CD4-positive, alpha-beta T cell treated with Interleukin-6 at 100 ng/mL for 8 hours (primary cell): Measurements from ENCODE around the gene DDR1.
A peak's percentile ranks its signal among the peaks of the same experiment; 100 is the strongest.
"Not testable (repeated sequence)": the region's sequence is repeated elsewhere in the genome, so short reads cannot be mapped to it uniquely, and the experiment has no call there.

Source experiments
- DNase-seq: peaks from one replicate; pipeline ENCODE4 v3.0.0-alpha.2; 2020; ENCODE audit warnings: mixed read lengths, low spot score

Gene DDR1

GRCh38 chr6:30883685-30884520 lies at the start of gene DDR1:
TSS of gene DDR1 (plus strand) at chr6:30884519. CDS start at chr6:30888730, 4,211 bp downstream.
- peak; percentile 42 for DNase-seq

DNA sequence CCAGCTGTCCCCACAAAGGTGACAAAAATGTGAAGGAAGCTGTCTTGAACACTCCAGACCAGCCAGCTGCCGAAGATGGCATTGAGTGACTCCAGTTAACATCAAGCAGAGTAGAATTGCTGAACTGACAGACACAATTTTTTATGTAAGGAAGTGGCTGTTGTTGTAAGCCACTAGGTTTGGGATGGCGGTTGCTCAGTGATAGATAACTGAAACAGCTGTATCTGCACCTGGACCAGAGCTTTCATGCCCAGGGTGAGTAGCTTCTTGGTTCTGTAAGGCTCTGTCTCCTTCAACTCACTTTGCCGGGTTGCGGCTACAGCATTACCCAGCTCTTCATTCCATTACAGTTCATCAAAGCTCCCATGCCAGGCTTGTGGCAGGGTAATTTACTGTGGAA lies 49.7 kb upstream of the DDR1 start:
- peak; percentile 21 for DNase-seq

DNA sequence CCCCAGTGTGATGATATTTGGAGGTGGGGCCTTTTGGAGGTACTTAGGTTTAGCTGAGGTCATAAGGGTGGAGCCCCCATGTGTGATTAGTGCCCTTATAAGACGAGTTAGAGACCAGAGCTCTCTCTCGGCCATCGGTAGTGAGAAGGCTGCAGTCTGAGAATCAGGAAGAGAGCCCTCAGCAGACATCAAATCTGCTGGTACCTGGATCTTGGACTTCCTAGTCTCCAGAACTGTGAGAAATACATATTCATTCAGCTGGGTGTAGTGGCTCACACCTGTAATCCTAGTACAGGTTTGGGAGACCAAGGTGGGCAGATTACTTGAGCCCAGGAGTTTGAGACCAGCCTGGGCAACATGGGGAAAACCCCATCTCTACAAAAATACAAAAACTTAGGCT lies 48.7 kb upstream of the DDR1 start:
- no peak for DNase-seq

GRCh38 chr6:30836431-30836866 lies 47.9 kb upstream of the DDR1 start:
- no peak for DNase-seq

DNA sequence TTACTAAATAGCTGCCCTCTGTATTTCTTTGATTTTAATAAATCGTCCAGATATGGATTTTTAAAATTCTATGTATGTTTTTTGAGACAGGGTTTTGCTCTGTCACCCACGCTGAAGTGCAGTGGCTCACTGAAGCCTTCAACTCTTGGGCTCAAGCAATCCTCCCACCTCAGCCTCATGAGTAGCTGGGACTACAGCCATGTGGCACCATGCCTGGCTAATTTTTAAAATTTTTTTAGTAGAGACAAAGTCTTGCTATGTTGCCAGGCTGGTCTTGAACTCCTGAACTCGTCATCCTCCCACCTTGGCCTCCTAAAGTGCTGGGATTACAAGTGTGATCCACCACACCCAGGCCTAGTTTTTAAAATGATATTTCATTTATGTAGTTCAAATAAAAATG lies 47.4 kb upstream of the DDR1 start:
- DNase-seq: no peak

DNA sequence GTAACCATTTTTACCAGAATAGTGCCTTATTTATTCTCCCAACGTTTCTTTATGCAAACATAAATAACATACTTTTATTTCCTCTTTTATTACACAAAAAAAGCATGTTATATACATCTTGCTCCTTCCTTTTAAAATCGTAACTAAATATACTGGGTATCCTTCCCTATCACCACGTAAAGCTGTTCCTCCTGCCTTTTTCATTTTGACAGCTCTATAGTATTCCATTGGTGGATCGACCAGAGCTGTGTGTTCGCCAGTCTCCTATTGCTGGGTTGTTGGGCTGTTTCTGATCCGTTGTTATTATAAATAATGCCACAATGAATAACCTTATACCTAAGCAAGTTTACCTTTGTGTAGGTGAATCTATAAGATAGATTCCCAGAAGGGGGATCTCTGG lies 46.9 kb upstream of the DDR1 start:
- no peak for DNase-seq

GRCh38 chr6:30837870-30838269 lies 46.4 kb upstream of the DDR1 start:
- no peak for DNase-seq

DNA sequence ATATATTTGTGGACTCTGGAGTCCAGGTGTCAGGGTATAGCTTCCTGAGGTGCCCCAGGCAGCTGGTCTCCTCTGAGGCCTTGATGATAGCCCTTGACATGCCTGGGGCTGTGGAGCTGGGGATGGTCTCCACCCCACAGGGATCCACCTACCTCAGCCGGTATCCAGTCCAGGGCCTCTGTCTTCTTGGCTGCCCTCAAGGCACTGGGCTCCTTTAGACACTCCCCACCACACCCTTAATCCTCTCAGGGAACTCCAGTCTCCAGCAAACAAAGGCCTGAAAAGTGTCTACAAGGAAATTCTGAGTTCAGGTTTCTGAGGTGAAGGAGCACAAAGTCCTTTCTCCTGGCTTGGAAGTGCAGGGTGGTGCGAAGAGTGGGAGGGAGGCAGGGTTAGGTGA lies 44.6 kb upstream of the DDR1 start:
- DNase-seq: no peak

- no peak for DNase-seq
Observed at GRCh38 chr6:30840084-30840934, 44.0 kb upstream of the DDR1 start.

DNA sequence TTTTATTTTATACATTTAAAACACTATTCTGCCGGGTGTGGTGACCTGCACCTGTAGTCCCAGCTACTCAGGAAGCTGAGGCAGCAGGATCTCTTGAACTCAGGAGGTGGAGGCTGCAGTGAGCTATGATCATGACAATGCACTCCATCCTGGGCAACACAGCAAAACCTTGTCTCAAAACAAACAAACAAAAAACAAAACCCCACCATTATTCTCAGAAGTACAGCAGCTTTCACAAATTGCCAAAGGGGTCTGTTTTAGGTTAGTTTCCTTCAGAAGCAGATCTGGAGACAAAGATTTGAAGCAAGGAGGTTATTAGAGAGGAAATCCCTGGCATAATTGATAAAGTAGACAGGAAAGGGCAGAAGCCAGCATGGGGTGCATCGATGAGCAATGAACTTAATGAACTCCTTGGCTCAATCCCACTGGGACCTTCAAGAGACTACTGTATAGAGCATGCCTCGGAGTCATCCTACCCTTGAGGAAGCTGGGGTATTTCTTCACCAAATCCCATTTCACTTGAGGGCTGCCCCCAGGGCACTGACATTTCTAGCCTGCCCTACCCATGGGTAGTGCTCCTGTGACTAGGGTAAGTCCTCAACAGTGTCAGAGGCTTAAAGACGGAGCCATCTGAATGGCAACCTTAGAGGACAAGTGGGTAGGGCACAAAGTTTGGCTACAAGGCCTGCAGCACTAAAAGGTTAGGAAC lies 43.2 kb upstream of the DDR1 start:
- no peak for DNase-seq

- DNase-seq: no peak
Observed at GRCh38 chr6:30841644-30842504, 42.4 kb upstream of the DDR1 start.

DNA sequence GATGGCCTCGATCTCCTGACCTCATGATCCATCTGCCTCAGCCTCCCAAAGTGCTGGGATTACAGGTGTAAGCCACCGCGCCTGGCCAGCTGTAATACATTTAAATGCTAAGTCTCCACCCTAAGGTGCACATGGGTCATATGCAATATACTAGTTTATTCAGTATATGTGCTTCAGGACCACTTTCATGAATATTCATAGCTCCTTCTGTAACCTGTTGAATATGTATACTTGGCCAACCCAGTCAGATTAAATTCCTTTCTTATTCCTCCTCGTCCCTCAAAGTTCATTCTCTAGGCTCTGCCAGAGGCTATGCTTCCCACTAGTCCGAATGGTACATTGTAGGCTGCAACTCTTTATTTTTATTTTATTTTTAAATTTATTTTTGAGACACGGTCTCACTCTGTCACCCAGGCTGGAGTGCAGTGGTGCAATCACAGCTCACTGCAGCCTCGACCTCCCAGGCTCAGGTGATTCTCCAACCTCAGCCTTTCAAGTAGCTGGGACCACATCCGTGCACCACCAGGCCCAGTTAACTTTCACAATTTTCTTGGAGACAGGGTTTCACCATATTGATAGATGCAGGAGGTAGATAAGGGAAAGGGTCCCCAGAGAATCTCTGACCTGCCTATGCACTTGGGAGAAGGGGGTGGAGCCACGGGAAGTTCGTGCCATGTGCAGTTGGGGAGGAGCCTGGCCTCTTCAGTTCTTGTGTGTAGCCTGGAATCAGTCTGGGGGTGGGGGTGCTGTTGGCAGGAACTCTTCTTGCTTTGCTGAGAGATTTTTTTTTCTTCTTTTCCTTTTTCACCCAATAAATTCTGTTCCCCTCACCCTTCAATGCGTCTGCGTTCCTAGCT lies 41.3 kb upstream of the DDR1 start:
- DNase-seq: no peak

GRCh38 chr6:30843611-30843998 lies 40.7 kb upstream of the DDR1 start:
- no peak for DNase-seq

GRCh38 chr6:30844118-30844535 lies 40.2 kb upstream of the DDR1 start:
- DNase-seq: no peak

DNA sequence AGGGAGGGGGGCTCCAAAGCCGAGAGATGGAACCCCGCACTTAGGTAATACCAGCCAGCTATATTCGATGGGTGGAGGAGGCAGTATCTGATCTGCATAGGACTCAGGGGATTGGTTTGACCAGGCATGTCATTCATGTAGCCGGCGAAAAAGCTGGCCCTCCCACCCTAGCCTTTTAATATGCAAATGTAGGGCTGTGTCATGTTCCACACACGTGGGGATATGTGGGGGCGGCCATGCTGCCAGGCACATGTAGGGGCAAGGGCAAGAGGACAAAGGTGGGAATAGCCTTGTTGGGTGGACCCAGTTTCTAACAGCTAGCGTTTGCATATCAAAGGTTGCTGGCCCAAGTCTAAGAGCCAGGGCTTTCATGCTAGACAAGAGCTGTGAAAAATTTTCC lies 39.1 kb upstream of the DDR1 start:
- DNase-seq: no peak

DNA sequence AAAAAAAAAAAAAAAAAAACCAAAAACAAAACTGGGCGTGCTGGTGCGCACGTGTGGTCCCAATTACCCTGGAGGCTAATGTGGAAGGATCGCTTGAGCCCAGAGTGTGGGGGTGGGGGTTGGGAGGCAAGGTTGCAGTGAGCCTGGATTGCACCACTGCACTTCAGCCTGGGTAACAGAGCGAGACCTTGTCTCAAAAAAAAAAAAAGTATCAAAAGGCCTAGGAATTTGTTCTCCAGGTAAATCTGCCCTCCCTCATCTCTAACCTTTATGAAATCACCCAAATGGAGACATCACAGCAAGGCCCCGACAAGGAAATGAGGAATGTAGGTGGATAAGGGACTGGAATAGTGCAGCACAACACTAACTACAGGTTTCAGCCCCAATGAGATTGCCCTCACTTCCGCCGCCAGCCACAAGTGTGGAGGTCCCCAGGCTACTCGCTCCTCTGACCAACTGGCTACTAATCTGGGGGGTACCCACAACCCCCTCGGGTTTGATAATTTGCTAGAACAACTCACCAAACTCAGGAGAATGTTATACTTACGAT lies 36.8 kb upstream of the DDR1 start:
- DNase-seq: no peak

DNA sequence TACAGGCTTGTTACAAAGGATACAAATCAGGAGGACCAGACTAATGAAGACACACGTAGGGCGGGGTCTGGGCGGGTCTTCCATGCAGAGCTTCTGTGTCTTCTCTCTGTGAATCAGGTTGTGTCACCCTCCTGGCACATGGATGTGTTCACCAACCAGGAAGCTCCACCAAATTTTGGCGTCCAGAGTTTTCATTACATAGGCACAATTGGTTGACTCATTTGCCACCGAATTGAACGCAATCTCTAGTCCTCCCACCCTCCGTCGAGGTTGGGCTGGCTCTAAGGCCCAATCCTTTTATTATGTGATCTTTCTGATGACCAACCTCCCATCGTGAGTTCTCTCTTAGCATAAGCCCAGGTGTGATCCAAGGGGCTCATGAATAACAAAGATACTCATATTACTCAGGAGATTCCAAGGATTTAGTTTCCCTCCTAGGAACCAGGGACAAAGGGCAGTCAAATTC lies 36.3 kb upstream of the DDR1 start:
- no peak for DNase-seq

GRCh38 chr6:30849903-30850651 lies 34.2 kb upstream of the DDR1 start:
- DNase-seq: no peak

GRCh38 chr6:30852459-30852858 lies 31.9 kb upstream of the DDR1 start:
- DNase-seq: not testable (repeated sequence)
